Measurements from ENCODE around the gene C1orf232. TPM values are rescaled to one million over a fixed set of nuclear protein-coding genes. Genes with fewer than 3 reads are reported as not detected.

Gene C1orf232
- total and polyA plus RNA-seq, 5 experiments from 2014 or later: not detected

DNA sequence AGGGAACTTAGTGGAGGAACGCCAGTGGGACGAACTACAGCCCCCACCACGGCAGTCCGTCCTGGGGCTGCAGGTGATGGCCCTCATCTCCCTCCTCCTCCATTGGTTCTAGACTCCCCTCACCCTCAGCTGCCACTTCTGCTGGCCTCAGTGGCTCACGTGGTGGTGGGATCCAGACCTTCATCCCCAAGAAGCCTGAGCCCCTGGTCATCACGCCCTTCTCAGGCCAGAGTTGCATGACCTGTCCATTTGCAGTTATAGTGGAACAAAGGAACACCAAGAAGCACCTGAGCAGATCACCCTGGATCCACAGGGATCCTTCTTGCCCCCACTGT, 22.8 kb downstream of the C1orf232 start:
- Mint-ChIP-seq H3K27me3 (peaks cover 0 to 3% (median 0%) of the 10 kb centered on the region in 5 donors), H3K4me1 (peaks cover 2 to 6% (median 5%) of the 10 kb centered on the region in 4 donors), H3K36me3 (no peaks in the 10 kb centered on the region), H3K27ac (no peak overlapping the region), H3K4me3 (no peak overlapping the region), H3K9me3 (no peaks in the 10 kb centered on the region)
- POLR2A ChIA-PET: interaction anchor here (0.6 to 2.7 kb wide), 8 partner anchors 15 to 218 kb away, joined by 3 to 17 read pairs (median 8); no protein-coding TSS in a partner anchor
- ATAC-seq: no peak
- no peak for DNase-seq

GRCh38 chr1:26145041-26145959, 23.5 kb downstream of the C1orf232 start:
- Mint-ChIP-seq H3K4me3 (peak overlapping the region in 2 of 10 donors; percentile 51 to 65), H3K27ac (peak overlapping the region in 1 of 10 donors; percentile 72), H3K27me3 (peaks cover 0 to 3% (median 0%) of the 10 kb centered on the region in 5 donors), H3K4me1 (peaks cover 2 to 6% (median 5%) of the 10 kb centered on the region in 4 donors), H3K9me3 (no peaks in the 10 kb centered on the region), H3K36me3 (no peaks in the 10 kb centered on the region)
- POLR2A ChIA-PET: interaction anchor here (0.6 to 2.7 kb wide), 9 partner anchors 15 to 219 kb away, joined by 3 to 17 read pairs (median 7); no protein-coding TSS in a partner anchor
- peak; percentile 84 to 97 for ATAC-seq
- DNase-seq: peak; percentile 54 to 86 (median 71)

GRCh38 chr1:26142159-26142558, 26.6 kb downstream of the C1orf232 start:
- ATAC-seq: no peak
- H3K4me3 Mint-ChIP-seq: no peak overlapping the region

GRCh38 chr1:26138974-26139558, 29.7 kb downstream of the C1orf232 start:
- H3K4me3 Mint-ChIP-seq: peak overlapping the region in 7 of 10 donors; percentile 8 to 61 (median 39)
- no peaks in the 10 kb centered on the region for H3K9me3 Mint-ChIP-seq
- DNase-seq: peak in 3 of 10 donors; percentile 17 to 41 (median 35)
- peak overlapping the region in 9 of 10 donors; percentile 20 to 88 (median 72) for H3K27ac Mint-ChIP-seq
- no peaks in the 10 kb centered on the region for H3K36me3 Mint-ChIP-seq
- H3K27me3 Mint-ChIP-seq: no peaks in the 10 kb centered on the region
- peaks cover 7 to 16% (median 13%) of the 10 kb centered on the region in 4 donors for H3K4me1 Mint-ChIP-seq
- ATAC-seq: peak; percentile 73 to 89
- POLR2A ChIA-PET: interaction anchor here (0.7 to 2.9 kb wide), 9 partner anchors 11 to 1095 kb away, joined by 3 to 22 read pairs (median 5); partner anchors contain the start of gene PDIK1L

More at GRCh38 chr1:26142159-26142558, 26.6 kb downstream of the C1orf232 start:
- H3K4me1 Mint-ChIP-seq: peaks cover 10 to 22% (median 18%) of the 10 kb centered on the region in 4 donors
- DNase-seq: no peak
- POLR2A ChIA-PET: interaction anchor here (0.8 to 1.2 kb wide), 2 partner anchors 16 to 32 kb away, joined by 3 to 4 read pairs; no protein-coding TSS in a partner anchor
- H3K27me3 Mint-ChIP-seq: peaks cover 0 to 2% (median 0%) of the 10 kb centered on the region in 5 donors
- no peaks in the 10 kb centered on the region for H3K9me3 Mint-ChIP-seq
- H3K36me3 Mint-ChIP-seq: no peaks in the 10 kb centered on the region
- H3K27ac Mint-ChIP-seq: no peak overlapping the region

- ATAC-seq (no peak), DNase-seq (no peak)
- Mint-ChIP-seq H3K27me3 (peaks cover 0 to 1% (median 0%) of the 10 kb centered on the region in 5 donors), H3K36me3 (no peaks in the 10 kb centered on the region), H3K4me1 (peaks cover 5 to 12% (median 10%) of the 10 kb centered on the region in 4 donors), H3K9me3 (no peaks in the 10 kb centered on the region), H3K27ac (no peak overlapping the region), H3K4me3 (no peak overlapping the region)
- POLR2A ChIA-PET: no interaction called here
These were observed 34.3 kb downstream of the C1orf232 start for GRCh38 chr1:26134466-26134865.

GRCh38 chr1:26132834-26133167, 36.0 kb downstream of the C1orf232 start:
- Mint-ChIP-seq H3K27ac (peak overlapping the region in 1 of 10 donors; percentile 46), H3K36me3 (no peaks in the 10 kb centered on the region), H3K27me3 (peaks cover 0 to 1% (median 0%) of the 10 kb centered on the region in 5 donors), H3K4me3 (no peak overlapping the region), H3K4me1 (peaks cover 5 to 11% (median 10%) of the 10 kb centered on the region in 4 donors), H3K9me3 (no peaks in the 10 kb centered on the region)
- DNase-seq: no peak
- ATAC-seq: no peak
- POLR2A ChIA-PET: interaction anchor here (0.9 kb wide), 1 partner anchor 10 kb away, joined by 3 read pairs; no protein-coding TSS in a partner anchor

DNA sequence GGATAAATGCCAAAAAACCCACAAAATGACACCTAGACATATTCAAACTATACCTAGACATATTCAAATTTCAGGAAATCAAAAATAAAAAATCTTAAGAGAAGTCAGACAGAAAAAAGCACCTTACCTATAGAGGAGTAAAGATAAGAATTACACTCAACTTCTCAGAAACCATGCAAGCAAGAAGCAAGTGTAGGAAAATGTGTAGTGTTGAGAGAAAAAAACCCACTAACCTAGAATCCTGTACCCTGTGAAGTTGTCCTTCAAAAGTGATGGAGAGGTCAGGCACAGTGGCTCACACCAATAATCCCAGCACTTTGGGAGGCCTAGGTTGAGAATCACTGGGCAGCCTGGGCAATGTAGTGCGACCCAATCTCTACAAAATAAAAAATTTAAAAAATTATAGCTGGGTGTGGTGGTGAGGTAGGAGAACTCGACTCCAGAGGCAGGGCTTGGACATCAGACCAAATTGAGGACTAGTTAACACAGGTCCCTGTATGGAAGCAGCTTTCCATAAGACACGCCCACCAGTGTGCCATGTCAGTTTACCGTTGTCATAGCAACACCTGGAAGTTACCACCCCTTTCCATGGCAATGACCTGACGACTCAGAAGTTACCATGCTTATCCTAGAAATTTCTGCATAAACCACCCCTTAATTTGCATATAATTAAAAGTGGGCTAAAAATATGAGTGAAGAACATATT, 36.5 kb downstream of the C1orf232 start:
- POLR2A ChIA-PET: interaction anchor here (0.9 kb wide), 1 partner anchor 9 kb away, joined by 3 read pairs; no protein-coding TSS in a partner anchor
- H3K27ac Mint-ChIP-seq: no peak overlapping the region
- peaks cover 0 to 1% (median 0%) of the 10 kb centered on the region in 5 donors for H3K27me3 Mint-ChIP-seq
- no peaks in the 10 kb centered on the region for H3K9me3 Mint-ChIP-seq
- DNase-seq (no peak), ATAC-seq (no peak)
- no peaks in the 10 kb centered on the region for H3K36me3 Mint-ChIP-seq
- no peak overlapping the region for H3K4me3 Mint-ChIP-seq
- peaks cover 8 to 16% (median 15%) of the 10 kb centered on the region in 4 donors for H3K4me1 Mint-ChIP-seq

DNA sequence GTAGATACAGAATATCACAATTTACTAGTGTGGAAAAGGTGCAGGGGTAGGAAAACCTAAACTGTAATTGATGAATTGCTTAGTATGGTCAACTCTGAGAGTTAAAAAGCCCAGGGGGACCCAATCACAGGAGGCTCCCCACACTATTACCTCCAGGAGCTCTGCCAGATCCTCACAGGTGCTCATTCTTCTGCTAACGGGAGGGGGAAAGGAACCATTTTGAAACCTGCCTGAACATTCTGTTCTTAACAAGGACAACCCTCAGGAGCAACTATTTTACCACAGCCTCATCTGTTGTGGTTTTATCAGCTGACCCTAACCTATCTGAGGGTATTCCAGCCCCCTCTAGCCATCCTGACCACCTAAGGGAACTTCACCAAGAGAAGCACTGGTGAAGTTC, 38.1 kb downstream of the C1orf232 start:
- peaks cover 0 to 1% (median 0%) of the 10 kb centered on the region in 5 donors for H3K27me3 Mint-ChIP-seq
- POLR2A ChIA-PET: interaction anchor here (0.6 to 1.5 kb wide), 2 partner anchors 15 to 263 kb away, joined by 3 to 6 read pairs; no protein-coding TSS in a partner anchor
- no peaks in the 10 kb centered on the region for H3K9me3 Mint-ChIP-seq
- no peaks in the 10 kb centered on the region for H3K36me3 Mint-ChIP-seq
- H3K4me3 Mint-ChIP-seq: no peak overlapping the region
- DNase-seq (no peak), ATAC-seq (no peak)
- H3K27ac Mint-ChIP-seq: peak overlapping the region in 1 of 10 donors; percentile 43
- H3K4me1 Mint-ChIP-seq: peaks cover 13 to 31% (median 29%) of the 10 kb centered on the region in 4 donors

DNA sequence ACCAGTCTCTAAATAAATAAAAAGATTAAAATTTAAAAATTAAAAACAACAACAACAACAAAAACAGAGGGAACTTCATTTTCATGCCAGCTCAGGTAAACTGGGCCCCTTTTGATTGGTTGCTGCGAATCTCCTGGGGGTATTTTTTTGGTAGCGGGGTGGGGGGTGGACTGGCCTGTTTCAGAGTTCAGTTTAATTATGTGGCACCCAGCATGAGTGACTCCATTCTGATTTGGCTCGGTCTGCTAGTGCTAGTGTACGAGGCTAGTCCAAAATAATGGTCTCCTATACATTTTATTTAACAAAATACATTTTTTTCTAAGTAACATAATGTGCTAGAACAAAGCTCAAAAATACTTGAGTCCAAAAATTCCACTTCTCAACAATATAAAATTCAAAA, 39.0 kb downstream of the C1orf232 start:
- Mint-ChIP-seq H3K27ac (no peak overlapping the region), H3K27me3 (peaks cover 0 to 1% (median 0%) of the 10 kb centered on the region in 5 donors), H3K9me3 (no peaks in the 10 kb centered on the region), H3K36me3 (no peaks in the 10 kb centered on the region), H3K4me3 (no peak overlapping the region), H3K4me1 (peaks cover 13 to 39% (median 30%) of the 10 kb centered on the region in 4 donors)
- POLR2A ChIA-PET: interaction anchor here (0.7 to 1.5 kb wide), 4 partner anchors 16 to 43 kb away, joined by 3 to 6 read pairs (median 4); no protein-coding TSS in a partner anchor
- no peak for ATAC-seq
- no peak for DNase-seq

- DNase-seq (no peak), ATAC-seq (no peak)
- Mint-ChIP-seq H3K4me3 (peak overlapping the region in 9 of 10 donors; percentile 26 to 83 (median 67)), H3K27ac (peak overlapping the region in 9 of 10 donors; percentile 25 to 96 (median 77)), H3K9me3 (no peaks in the 10 kb centered on the region), H3K4me1 (peaks cover 15 to 59% (median 33%) of the 10 kb centered on the region in 4 donors), H3K27me3 (peaks cover 0 to 1% (median 0%) of the 10 kb centered on the region in 5 donors), H3K36me3 (peaks cover 0 to 11% (median 0%) of the 10 kb centered on the region in 3 donors)
- POLR2A ChIA-PET: interaction anchor here (0.6 to 2.4 kb wide), 9 partner anchors 11 to 460 kb away, joined by 3 to 35 read pairs (median 6); partner anchors contain the start of genes CD52, CEP85, HMGN2 and PDIK1L
These were observed 41.3 kb downstream of the C1orf232 start for GRCh38 chr1:26127235-26128163.
